GM12875 (cell line): Measurements from ENCODE around the gene SHKBP1.
"Not testable (repeated sequence)": the region's sequence is repeated elsewhere in the genome, so short reads cannot be mapped to it uniquely, and the experiment has no call there.

ENCODE experiments used
- H3K4me3 ChIP-seq: one replicate; pipeline ENCODE4 v1.5.1; 2011; ENCODE audit warnings: low read depth, low read length, control low read depth
- CTCF ChIP-seq: IDR thresholded peaks from 2 replicates; pipeline ENCODE4 v1.5.1; 2011; ENCODE audit warnings: low read depth, mild to moderate bottlenecking, control low read depth, inconsistent platforms, low read length, moderate library complexity, borderline replicate concordance; ENCODE audit not compliant: insufficient read depth

Gene SHKBP1

GRCh38 chr19:40534148-40534547 lies 42.5 kb upstream of the SHKBP1 start:
- H3K4me3 ChIP-seq, result no peak overlapping the region
- no peak for TF ChIP-seq CTCF

- TF ChIP-seq CTCF, result no peak
- no peak overlapping the region for H3K4me3 ChIP-seq
These were observed 37.6 kb upstream of the SHKBP1 start for GRCh38 chr19:40539070-40539469.

- no peak overlapping the region for H3K4me3 ChIP-seq
- TF ChIP-seq CTCF, result no peak
These were observed 34.3 kb upstream of the SHKBP1 start for GRCh38 chr19:40542202-40542859.

GRCh38 chr19:40543029-40543597 lies 33.6 kb upstream of the SHKBP1 start:
- TF ChIP-seq CTCF, result no peak
- H3K4me3 ChIP-seq, result no peak overlapping the region

- not testable (repeated sequence) for H3K4me3 ChIP-seq
These were observed 30.4 kb upstream of the SHKBP1 start for GRCh38 chr19:40546153-40546841.

- not testable (repeated sequence) for H3K4me3 ChIP-seq
These were observed 29.5 kb upstream of the SHKBP1 start for GRCh38 chr19:40547190-40547589.

GRCh38 chr19:40547836-40548235 lies 28.8 kb upstream of the SHKBP1 start:
- no peak for TF ChIP-seq CTCF
- H3K4me3 ChIP-seq, result no peak overlapping the region

- no peak overlapping the region for H3K4me3 ChIP-seq
- peak; percentile 76 for TF ChIP-seq CTCF
These were observed 27.5 kb upstream of the SHKBP1 start for GRCh38 chr19:40549007-40549708.
